Coronary artery (tissue), 2 donors: Measurements from ENCODE around the gene LSAMP.

Experiments used
- DNase-seq: peaks from one replicate; pipeline ENCODE4 v3.0.0-alpha.2; 2017; ENCODE audit warnings: low spot score
- H3K27ac ChIP-seq, 2 donors: fragments of 200-600 bp; sonication (generic); one replicate each; pipeline ENCODE4 v1.5.1; 2016 to 2019
- H3K4me3 ChIP-seq: fragments of 200-600 bp; sonication (generic); 2 replicates; pipeline ENCODE4 v1.5.1; 2016; ENCODE audit warnings: mild to moderate bottlenecking, moderate library complexity
- TF ChIP-seq, protein P1 (sequence below): fragments of 200-600 bp; sonication (generic); IDR thresholded peaks from one replicate; pipeline ENCODE4 v1.5.1; 2019; ENCODE audit warnings: antibody characterized with exemption

The LSAMP gene

GRCh38 chr3:116280130-116280740 lies 165.1 kb downstream of the LSAMP start:
- Histone ChIP-seq H3K27ac (no peak overlapping the region), H3K4me3 (no peak overlapping the region)
- TF ChIP-seq, protein P1, sequence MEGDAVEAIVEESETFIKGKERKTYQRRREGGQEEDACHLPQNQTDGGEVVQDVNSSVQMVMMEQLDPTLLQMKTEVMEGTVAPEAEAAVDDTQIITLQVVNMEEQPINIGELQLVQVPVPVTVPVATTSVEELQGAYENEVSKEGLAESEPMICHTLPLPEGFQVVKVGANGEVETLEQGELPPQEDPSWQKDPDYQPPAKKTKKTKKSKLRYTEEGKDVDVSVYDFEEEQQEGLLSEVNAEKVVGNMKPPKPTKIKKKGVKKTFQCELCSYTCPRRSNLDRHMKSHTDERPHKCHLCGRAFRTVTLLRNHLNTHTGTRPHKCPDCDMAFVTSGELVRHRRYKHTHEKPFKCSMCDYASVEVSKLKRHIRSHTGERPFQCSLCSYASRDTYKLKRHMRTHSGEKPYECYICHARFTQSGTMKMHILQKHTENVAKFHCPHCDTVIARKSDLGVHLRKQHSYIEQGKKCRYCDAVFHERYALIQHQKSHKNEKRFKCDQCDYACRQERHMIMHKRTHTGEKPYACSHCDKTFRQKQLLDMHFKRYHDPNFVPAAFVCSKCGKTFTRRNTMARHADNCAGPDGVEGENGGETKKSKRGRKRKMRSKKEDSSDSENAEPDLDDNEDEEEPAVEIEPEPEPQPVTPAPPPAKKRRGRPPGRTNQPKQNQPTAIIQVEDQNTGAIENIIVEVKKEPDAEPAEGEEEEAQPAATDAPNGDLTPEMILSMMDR, result no peak
- DNase-seq, result no peak

- no peak for DNase-seq
- Histone ChIP-seq H3K27ac (no peak overlapping the region), H3K4me3 (no peak overlapping the region)
- TF ChIP-seq, protein P1, result no peak
Observed at GRCh38 chr3:116276675-116277074, 168.6 kb downstream of the LSAMP start.

GRCh38 chr3:116270056-116270455 lies 175.2 kb downstream of the LSAMP start:
- TF ChIP-seq, protein P1, result no peak
- H3K4me3 ChIP-seq, result no peak overlapping the region
- H3K27ac ChIP-seq, result no peak overlapping the region
- no peak for DNase-seq

DNA sequence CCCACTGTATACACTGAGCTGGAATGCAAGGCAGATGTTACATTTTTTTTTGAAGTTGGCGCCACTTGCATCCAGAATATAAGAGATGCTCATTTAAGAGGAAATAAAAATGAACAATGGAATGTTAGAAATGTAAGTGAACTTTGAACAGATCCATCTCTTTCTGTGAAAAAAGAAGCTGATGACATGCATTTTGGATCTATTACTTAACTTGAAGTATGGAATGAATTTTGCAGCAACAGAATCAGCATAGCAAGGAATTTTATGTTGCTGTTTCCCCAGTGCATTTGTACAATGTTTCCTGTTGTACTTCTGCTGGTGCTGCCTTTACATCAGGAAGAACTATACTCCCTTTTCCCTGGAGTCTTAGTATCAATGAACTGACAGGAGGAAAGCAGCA lies 178.2 kb downstream of the LSAMP start:
- TF ChIP-seq, protein P1, result no peak

DNA sequence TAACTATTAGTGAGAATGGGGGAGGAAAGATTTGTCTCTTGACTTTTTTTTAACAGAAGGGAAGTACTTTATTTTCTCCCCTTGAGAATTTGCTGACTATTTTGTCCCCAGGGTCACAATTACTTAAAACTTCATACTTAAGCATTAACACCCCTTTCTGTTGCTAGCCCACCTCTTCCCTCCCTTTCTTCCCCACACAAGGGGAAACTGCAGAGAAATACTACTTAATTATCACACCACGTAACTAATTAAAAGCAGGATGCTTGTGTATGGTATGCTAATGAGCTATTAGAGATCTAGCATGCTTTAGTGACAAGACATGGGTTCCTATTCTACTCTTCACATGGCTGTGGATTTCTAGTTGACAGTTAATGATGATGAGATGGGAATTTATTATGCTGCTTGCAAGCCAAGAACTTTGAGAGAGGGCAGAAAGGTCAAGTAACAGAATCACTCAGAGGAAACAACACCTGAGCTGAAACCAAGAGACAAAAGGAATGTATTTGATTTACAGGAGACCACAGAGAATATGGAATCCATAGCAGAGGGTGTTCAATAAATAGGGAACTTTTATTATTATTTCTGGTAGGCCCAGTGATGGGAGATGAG lies 179.2 kb downstream of the LSAMP start:
- H3K4me3 ChIP-seq, result no peak overlapping the region
- H3K27ac ChIP-seq, result no peak overlapping the region
- no peak for DNase-seq
- TF ChIP-seq, protein P1, result no peak

More for the DNA sequence above, 178.2 kb downstream of the LSAMP start:
- DNase-seq, result no peak
- Histone ChIP-seq H3K27ac (no peak overlapping the region), H3K4me3 (no peak overlapping the region)

- DNase-seq, result no peak
- Histone ChIP-seq H3K27ac (no peak overlapping the region), H3K4me3 (no peak overlapping the region)
- TF ChIP-seq, protein P1, result no peak
Observed at GRCh38 chr3:116265320-116265695, 180.0 kb downstream of the LSAMP start.

DNA sequence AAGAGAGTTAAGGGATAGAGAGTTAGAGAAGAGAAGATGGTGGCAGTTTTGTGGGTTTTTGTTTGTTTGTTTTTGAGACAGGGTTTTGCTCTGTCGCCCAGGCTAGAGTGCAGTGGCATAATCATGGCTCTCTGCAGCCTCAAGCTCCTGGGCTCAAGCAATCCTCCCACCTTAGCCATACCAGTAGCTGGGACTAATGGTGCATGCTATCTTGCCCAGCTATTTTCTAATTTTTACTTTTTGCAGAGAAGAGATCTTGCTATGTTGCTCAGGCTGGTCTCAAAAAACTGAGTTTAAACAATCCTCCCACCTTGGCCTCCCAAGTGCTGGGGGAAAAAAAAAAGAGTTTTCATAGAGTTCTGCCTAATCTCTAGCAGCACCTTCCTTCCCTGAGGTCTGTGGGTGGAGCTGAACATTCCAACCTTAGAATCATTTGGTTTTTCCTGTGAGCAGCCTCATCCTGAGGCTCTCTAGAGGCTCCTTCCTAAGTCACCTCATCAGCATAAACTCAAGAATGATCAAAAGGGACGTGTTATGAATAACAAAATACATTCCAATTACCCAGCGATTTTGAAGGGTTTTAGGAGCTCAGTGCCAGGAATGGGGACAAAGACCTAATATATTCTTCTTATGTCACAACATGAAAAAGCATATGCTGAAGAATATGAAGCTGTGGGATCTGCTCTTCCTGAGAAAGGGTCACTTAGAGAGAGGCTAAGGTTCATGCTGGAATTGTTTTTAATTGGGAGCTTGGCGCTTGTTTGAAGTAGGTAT lies 180.6 kb downstream of the LSAMP start:
- TF ChIP-seq, protein P1, result no peak
- Histone ChIP-seq H3K4me3 (no peak overlapping the region), H3K27ac (no peak overlapping the region)
- no peak for DNase-seq
